Peyer's patch (tissue), 4 donors: ENCODE measurements around the gene CDHR1. TPM values are rescaled to one million over a fixed set of nuclear protein-coding genes. Genes with fewer than 3 reads are reported as not detected.

Experiments used
- DNase-seq, 3 donors: peaks; one replicate each; pipeline ENCODE4 v3.0.0-alpha.2; 2017 to 2019
- H3K27ac ChIP-seq, 4 donors: fragments of 200-600 bp; sonication (generic); one replicate each; pipeline ENCODE4 v1.5.1; 2016 to 2019
- H3K27me3 ChIP-seq, 2 donors: fragments of 200-600 bp; sonication (generic); one replicate each; pipeline ENCODE4 v1.5.1; 2019
- H3K36me3 ChIP-seq, 3 donors: fragments of 200-600 bp; sonication (generic); one replicate each; pipeline ENCODE4 v1.5.1; 2016 to 2019
- H3K4me1 ChIP-seq, 4 donors: fragments of 200-600 bp; sonication (generic); one replicate each; pipeline ENCODE4 v1.5.1; 2016 to 2019
- H3K4me3 ChIP-seq, 4 donors: fragments of 200-600 bp; sonication (generic); 1 replicate in 3 of 4; 2 replicates in 1 of 4; pipeline ENCODE4 v1.5.1; 2016 to 2019; ENCODE audit warnings: mild to moderate bottlenecking in 1 of 4
- H3K9me3 ChIP-seq, 4 donors: fragments of 200-600 bp; sonication (generic); one replicate each; pipeline ENCODE4 v1.5.1; 2016 to 2019; ENCODE audit warnings: mild to moderate bottlenecking in 1 of 4
- CTCF ChIP-seq, 6 experiments: fragments of 450-650 bp in 4 of 6; fragments of 200-600 bp in 2 of 6; sonication (generic) in 1 of 6; IDR thresholded peaks; one replicate each; pipeline ENCODE4 v1.5.1; 2017 to 2019; ENCODE audit warnings: antibody characterized with exemption in 6 of 6, mild to moderate bottlenecking in 3 of 6, moderate library complexity in 1 of 6
- POLR2A ChIP-seq, 2 donors: fragments of 450-650 bp; IDR thresholded peaks; one replicate each; pipeline ENCODE4 v1.5.1; 2017; ENCODE audit warnings: antibody characterized with exemption in 2 of 2, mild to moderate bottlenecking in 2 of 2, moderate library complexity in 2 of 2
- total RNA-seq, 4 donors: library from RNA; depleted of rRNA; stranded (reverse); fragments of >200 nt; gene quantifications; one replicate each; pipeline ENCODE4 v1.1.0, GENCODE V29; 2016

Gene CDHR1
- total RNA-seq, 4 donors from 2014 or later, result 22.6 to 87.0 (median 59.9) TPM

- Histone ChIP-seq H3K36me3 (no peaks in the 10 kb centered on the region), H3K4me3 (no peak overlapping the region), H3K4me1 (no peaks in the 10 kb centered on the region), H3K27ac (no peak overlapping the region), H3K27me3 (no peaks in the 10 kb centered on the region), H3K9me3 (no peaks in the 10 kb centered on the region)
- no peak for TF ChIP-seq POLR2A (IDR thresholded peaks at IDR 0.05)
- TF ChIP-seq CTCF (IDR thresholded peaks at IDR 0.05), result peak in 4 of 6 experiments; percentile 29 to 56 (median 48)
- peak in 1 of 3 donors; percentile 77 for DNase-seq
Observed at GRCh38 chr10:84267503-84268126, 73.3 kb downstream of the CDHR1 start.

DNA sequence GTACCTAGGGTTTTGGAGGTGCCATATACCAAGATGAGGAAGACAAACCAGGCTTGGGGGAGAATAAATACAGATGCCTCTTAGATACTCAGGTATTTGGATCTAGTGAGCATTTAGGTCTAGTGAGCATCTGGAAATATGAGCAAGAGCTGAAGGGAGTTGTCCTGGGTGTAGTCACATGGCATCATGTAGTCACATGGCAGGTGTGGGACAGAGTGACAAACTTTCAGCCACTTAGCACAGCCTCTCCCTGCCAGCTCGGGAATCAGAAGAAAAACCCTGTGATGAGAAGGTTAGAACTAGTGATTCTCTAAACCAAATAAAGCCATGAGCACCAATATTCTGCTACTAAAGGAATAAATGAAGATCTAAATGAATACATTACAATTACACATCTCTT lies 74.8 kb downstream of the CDHR1 start:
- DNase-seq, result no peak
- no peak overlapping the region for H3K27ac ChIP-seq
- no peak for TF ChIP-seq POLR2A (IDR thresholded peaks at IDR 0.05)
- no peak for TF ChIP-seq CTCF (IDR thresholded peaks at IDR 0.05)

More for the DNA sequence above, 74.8 kb downstream of the CDHR1 start:
- Histone ChIP-seq H3K4me1 (no peaks in the 10 kb centered on the region), H3K36me3 (no peaks in the 10 kb centered on the region), H3K27me3 (no peaks in the 10 kb centered on the region), H3K9me3 (no peaks in the 10 kb centered on the region), H3K4me3 (no peak overlapping the region)

Other genes starting within 250 kb of the CDHR1 start
- 100 to 1,000 TPM; 111 to 270 (median 143) TPM for gene GHITM, start 55.0 kb upstream of the CDHR1 start, total RNA-seq
- 10 to 100 TPM; 23.1 to 83.2 (median 52.2) TPM for gene GPR15LG, start 20.7 kb upstream of the CDHR1 start, total RNA-seq
- gene LRIT2, start 31.0 kb downstream of the CDHR1 start, total RNA-seq, result not detected
- gene LRIT1, start 47.0 kb downstream of the CDHR1 start, total RNA-seq, result not detected
- 1 to 10 TPM in 1 of 4 donors, not detected in 3; 4.0 TPM for gene RGR, start 50.5 kb downstream of the CDHR1 start, total RNA-seq
- gene CCSER2, start 134.1 kb downstream of the CDHR1 start, total RNA-seq, result 10 to 100 TPM; 33.7 to 63.9 (median 47.5) TPM